ENCODE results near the gene RANBP3. TPM values are rescaled to one million over a fixed set of nuclear protein-coding genes. Genes with fewer than 3 reads are reported as not detected.

Gene RANBP3
- total RNA-seq, 1 experiment from 2014 or later: 62.4 TPM

DNA sequence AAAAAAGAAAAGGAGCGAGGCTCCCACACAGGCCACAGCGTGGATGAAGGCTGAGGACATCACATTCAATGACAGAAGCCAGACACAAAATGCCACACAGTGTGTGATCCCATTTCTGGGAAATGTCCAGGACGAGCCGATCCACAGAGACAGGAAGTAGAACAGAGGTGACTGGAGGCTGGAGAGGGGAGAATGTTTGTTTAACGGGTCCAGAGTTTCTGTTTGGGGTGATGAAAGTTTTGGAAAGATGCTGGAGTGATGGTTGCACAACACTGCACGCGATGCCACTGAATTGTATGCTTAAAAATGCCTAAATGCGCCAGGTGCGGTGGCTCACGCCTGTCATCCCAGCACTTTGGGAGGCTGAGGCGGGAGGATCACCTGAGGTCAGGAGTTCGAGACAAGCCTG lies 107.0 kb downstream of the RANBP3 start:
- RAD21 ChIA-PET (ENCODE audit: low non-redundant PET in 1 of 2, low total read pairs in 2 of 2, uncharacterized antibody in 2 of 2, unreplicated experiment in 2 of 2): no interaction called here
- Histone ChIP-seq H2AFZ (ENCODE audit: low read depth, low read length, poor library complexity, severe bottlenecking) (no peak overlapping the region), H3K4me2 (ENCODE audit: low read length) (no peak overlapping the region), H3K9me3 (ENCODE audit: control insufficient read depth in 1 of 2, insufficient read depth in 1 of 2, low read depth in 1 of 2, low read length in 2 of 2) (no peaks in the 10 kb centered on the region), H3K9ac (ENCODE audit: low read length) (no peak overlapping the region), H3K27ac (ENCODE audit: low read depth, low read length) (no peak overlapping the region), H3K36me3 (ENCODE audit: control insufficient read depth in 1 of 2, insufficient read depth in 2 of 2, low read length in 2 of 2) (no peaks in the 10 kb centered on the region), H3K9me2 (ENCODE audit: insufficient read depth) (no peaks in the 10 kb centered on the region), H3K79me2 (ENCODE audit: insufficient read depth, low read length) (no peaks in the 10 kb centered on the region), H3K27me3 (ENCODE audit: insufficient read depth, low read length) (no peaks in the 10 kb centered on the region), H3K4me1 (ENCODE audit: control insufficient read depth in 1 of 2, insufficient read depth in 2 of 2, low read length in 2 of 2) (peaks cover 12 to 22% of the 10 kb centered on the region in 2 experiments), H4K20me1 (ENCODE audit: insufficient read depth) (no peaks in the 10 kb centered on the region), H3K4me3 (replicated peaks in 1 of 2; ENCODE audit: low read depth in 1 of 2, low read length in 2 of 2) (no peak overlapping the region)
- CTCF ChIA-PET: interaction anchor here (1.6 kb wide), 1 partner anchor 67 kb away, joined by 4 read pairs; the partner anchor contains the start of gene NRTN
- POLR2A ChIA-PET: interaction anchor here (0.6 kb wide), 1 partner anchor 43 kb away, joined by 3 read pairs; no protein-coding TSS in a partner anchor
- DNase-seq (ENCODE audit: low read depth, low spot score) (no peak), ATAC-seq (no peak)
- TF ChIP-seq FOSL1 (IDR thresholded peaks at IDR 0.05; ENCODE audit: low read depth) (no peak), EZH2 (IDR thresholded peaks at IDR 0.05) (no peak), POLR2AphosphoS5 (IDR thresholded peaks at IDR 0.05; ENCODE audit: low read depth, low read length) (no peak), POLR2A (IDR thresholded peaks at IDR 0.05; ENCODE audit: borderline replicate concordance, extremely low read depth, insufficient read depth, insufficient read length) (no peak), JUND (IDR thresholded peaks at IDR 0.05) (no peak), ELF1 (IDR thresholded peaks at IDR 0.05; ENCODE audit: borderline replicate concordance, low read depth) (no peak)
- TF ChIP-seq, protein P1, sequence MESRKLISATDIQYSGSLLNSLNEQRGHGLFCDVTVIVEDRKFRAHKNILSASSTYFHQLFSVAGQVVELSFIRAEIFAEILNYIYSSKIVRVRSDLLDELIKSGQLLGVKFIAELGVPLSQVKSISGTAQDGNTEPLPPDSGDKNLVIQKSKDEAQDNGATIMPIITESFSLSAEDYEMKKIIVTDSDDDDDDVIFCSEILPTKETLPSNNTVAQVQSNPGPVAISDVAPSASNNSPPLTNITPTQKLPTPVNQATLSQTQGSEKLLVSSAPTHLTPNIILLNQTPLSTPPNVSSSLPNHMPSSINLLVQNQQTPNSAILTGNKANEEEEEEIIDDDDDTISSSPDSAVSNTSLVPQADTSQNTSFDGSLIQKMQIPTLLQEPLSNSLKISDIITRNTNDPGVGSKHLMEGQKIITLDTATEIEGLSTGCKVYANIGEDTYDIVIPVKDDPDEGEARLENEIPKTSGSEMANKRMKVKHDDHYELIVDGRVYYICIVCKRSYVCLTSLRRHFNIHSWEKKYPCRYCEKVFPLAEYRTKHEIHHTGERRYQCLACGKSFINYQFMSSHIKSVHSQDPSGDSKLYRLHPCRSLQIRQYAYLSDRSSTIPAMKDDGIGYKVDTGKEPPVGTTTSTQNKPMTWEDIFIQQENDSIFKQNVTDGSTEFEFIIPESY (IDR thresholded peaks at IDR 0.05; ENCODE audit: extremely low read depth, insufficient replicate concordance, low read length): no peak
- TF ChIP-seq, protein P2, sequence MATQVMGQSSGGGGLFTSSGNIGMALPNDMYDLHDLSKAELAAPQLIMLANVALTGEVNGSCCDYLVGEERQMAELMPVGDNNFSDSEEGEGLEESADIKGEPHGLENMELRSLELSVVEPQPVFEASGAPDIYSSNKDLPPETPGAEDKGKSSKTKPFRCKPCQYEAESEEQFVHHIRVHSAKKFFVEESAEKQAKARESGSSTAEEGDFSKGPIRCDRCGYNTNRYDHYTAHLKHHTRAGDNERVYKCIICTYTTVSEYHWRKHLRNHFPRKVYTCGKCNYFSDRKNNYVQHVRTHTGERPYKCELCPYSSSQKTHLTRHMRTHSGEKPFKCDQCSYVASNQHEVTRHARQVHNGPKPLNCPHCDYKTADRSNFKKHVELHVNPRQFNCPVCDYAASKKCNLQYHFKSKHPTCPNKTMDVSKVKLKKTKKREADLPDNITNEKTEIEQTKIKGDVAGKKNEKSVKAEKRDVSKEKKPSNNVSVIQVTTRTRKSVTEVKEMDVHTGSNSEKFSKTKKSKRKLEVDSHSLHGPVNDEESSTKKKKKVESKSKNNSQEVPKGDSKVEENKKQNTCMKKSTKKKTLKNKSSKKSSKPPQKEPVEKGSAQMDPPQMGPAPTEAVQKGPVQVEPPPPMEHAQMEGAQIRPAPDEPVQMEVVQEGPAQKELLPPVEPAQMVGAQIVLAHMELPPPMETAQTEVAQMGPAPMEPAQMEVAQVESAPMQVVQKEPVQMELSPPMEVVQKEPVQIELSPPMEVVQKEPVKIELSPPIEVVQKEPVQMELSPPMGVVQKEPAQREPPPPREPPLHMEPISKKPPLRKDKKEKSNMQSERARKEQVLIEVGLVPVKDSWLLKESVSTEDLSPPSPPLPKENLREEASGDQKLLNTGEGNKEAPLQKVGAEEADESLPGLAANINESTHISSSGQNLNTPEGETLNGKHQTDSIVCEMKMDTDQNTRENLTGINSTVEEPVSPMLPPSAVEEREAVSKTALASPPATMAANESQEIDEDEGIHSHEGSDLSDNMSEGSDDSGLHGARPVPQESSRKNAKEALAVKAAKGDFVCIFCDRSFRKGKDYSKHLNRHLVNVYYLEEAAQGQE (IDR thresholded peaks at IDR 0.05; ENCODE audit: low read depth): no peak
- intact Hi-C loops (cut with micrococcal nuclease): no loop called here
- no TSS peak for BruUV-seq (replicated peaks)

Data from HCT116 (cell line).